OCI-LY7 (cell line): ENCODE measurements around the gene TIMM9.
"Not testable (repeated sequence)": the region's sequence is repeated elsewhere in the genome, so short reads cannot be mapped to it uniquely, and the experiment has no call there.

Experiments used
- EZH2phosphoT487 ChIP-seq: fragments of 200-600 bp; sonication (generic); IDR thresholded peaks from 2 replicates; pipeline ENCODE4 v1.6.1; 2018; ENCODE audit warnings: low read depth, borderline replicate concordance, mild to moderate bottlenecking, mixed run types, antibody characterized with exemption, low read length, moderate library complexity, mixed read lengths
- TF ChIP-seq, protein P1 (sequence below): fragments of 200-600 bp; sonication (generic); conservative IDR thresholded peaks from 2 replicates; pipeline ENCODE4 v1.5.1; 2014; ENCODE audit warnings: mild to moderate bottlenecking, antibody characterized with exemption, low read length, moderate library complexity, mixed read lengths

- TF ChIP-seq, protein P1, sequence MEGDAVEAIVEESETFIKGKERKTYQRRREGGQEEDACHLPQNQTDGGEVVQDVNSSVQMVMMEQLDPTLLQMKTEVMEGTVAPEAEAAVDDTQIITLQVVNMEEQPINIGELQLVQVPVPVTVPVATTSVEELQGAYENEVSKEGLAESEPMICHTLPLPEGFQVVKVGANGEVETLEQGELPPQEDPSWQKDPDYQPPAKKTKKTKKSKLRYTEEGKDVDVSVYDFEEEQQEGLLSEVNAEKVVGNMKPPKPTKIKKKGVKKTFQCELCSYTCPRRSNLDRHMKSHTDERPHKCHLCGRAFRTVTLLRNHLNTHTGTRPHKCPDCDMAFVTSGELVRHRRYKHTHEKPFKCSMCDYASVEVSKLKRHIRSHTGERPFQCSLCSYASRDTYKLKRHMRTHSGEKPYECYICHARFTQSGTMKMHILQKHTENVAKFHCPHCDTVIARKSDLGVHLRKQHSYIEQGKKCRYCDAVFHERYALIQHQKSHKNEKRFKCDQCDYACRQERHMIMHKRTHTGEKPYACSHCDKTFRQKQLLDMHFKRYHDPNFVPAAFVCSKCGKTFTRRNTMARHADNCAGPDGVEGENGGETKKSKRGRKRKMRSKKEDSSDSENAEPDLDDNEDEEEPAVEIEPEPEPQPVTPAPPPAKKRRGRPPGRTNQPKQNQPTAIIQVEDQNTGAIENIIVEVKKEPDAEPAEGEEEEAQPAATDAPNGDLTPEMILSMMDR = not testable (repeated sequence)
- TF ChIP-seq EZH2phosphoT487 = not testable (repeated sequence)
Observed at GRCh38 chr14:58362272-58362671, 65.1 kb downstream of the TIMM9 start.
